LNCaP clone FGC (cell line): ENCODE data around the gene REXO1.
A peak's percentile ranks its signal among the peaks of the same experiment; 100 is the strongest.

ENCODE experiments used
- DNase-seq: peaks from one replicate; pipeline ENCODE4 v3.0.0-alpha.2; 2011; ENCODE audit warnings: low read depth
- H3K4me3 ChIP-seq: 2 replicates; pipeline ENCODE4 v1.5.1; 2011; ENCODE audit warnings: mild to moderate bottlenecking, low read depth, low read length, control low read depth
- TF ChIP-seq, protein P1 (sequence below): IDR thresholded peaks from 2 replicates; pipeline ENCODE4 v1.5.1; 2012; ENCODE audit warnings: mild to moderate bottlenecking; ENCODE audit not compliant: control insufficient read depth, insufficient read depth; ENCODE audit errors: extremely low read depth

The REXO1 gene

GRCh38 chr19:1830978-1831377, 17.3 kb downstream of the REXO1 start:
- TF ChIP-seq, protein P1, sequence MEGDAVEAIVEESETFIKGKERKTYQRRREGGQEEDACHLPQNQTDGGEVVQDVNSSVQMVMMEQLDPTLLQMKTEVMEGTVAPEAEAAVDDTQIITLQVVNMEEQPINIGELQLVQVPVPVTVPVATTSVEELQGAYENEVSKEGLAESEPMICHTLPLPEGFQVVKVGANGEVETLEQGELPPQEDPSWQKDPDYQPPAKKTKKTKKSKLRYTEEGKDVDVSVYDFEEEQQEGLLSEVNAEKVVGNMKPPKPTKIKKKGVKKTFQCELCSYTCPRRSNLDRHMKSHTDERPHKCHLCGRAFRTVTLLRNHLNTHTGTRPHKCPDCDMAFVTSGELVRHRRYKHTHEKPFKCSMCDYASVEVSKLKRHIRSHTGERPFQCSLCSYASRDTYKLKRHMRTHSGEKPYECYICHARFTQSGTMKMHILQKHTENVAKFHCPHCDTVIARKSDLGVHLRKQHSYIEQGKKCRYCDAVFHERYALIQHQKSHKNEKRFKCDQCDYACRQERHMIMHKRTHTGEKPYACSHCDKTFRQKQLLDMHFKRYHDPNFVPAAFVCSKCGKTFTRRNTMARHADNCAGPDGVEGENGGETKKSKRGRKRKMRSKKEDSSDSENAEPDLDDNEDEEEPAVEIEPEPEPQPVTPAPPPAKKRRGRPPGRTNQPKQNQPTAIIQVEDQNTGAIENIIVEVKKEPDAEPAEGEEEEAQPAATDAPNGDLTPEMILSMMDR = no peak
- DNase-seq = no peak

GRCh38 chr19:1830568-1830967, 17.7 kb downstream of the REXO1 start:
- TF ChIP-seq, protein P1 = no peak
- no peak overlapping the region for H3K4me3 ChIP-seq
- DNase-seq = no peak

More at GRCh38 chr19:1830978-1831377, 17.3 kb downstream of the REXO1 start:
- H3K4me3 ChIP-seq = no peak overlapping the region

DNA sequence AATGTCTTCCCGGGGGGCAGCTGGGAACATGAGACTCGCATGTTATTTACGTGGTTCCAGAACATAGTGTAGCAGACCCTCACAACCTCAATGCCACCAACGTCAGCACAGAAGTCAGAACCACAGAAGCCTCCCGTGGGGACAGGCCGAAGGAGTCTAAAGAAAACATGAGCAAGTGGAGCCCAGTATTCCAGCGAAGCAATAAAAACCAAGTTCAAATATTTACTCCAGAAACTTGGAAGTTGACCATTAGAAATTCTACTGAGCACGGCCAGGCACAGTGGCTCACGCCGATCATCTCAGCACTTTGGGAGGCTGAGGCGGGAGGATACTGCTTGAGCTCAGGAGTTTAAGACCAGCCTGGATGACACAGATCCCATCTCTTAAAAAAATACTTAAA, 18.3 kb downstream of the REXO1 start:
- TF ChIP-seq, protein P1 = no peak
- H3K4me3 ChIP-seq = no peak overlapping the region
- peak; percentile 80 for DNase-seq

DNA sequence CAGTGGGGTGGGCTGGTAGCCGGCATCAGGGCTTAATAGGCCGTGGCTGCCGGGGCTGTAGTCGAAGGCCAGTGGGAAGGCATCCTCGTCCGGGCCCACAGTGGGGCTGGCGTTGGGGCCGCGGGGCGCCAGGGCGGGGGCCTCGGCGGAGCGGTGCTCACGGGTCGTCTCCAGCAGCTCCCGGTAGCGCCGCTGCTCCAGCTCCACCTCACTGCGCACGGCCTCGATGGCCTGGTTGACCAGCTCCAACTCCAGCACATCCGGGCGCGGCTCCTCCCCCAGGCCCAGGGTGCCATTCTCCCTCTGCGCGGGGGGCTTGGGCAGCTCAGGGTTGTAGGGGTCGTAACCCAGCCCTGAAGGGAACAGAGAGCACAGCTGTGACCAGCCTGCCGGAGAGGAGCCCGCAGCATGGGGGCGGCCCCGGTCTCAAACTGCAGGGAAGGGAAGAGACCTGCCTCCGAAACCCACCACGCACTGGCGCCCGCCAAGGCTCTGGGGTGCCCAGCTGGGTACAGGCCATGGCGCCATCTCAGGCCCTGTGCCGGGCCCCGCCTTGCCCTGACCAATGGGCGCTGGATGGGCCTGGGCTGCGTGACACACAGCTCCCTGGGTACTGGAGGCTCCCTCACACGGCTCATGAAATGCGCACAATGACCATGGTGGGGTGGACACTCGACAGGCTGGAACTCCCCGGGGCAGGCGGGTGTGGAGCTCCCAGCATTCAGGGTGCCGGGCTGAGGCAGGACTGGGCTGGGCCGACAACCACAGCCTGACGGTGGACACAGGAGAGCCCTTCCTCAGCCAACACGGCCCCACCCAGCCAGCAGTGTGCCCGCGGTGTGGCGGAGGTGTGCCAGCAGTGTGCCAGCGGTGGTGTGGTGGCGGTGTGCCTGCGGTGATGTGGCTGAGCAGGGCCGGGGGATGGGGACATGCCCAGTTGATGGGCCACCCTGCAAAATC, 19.7 kb downstream of the REXO1 start:
- H3K4me3 ChIP-seq = no peak overlapping the region
- DNase-seq = no peak
- TF ChIP-seq, protein P1 = no peak

DNA sequence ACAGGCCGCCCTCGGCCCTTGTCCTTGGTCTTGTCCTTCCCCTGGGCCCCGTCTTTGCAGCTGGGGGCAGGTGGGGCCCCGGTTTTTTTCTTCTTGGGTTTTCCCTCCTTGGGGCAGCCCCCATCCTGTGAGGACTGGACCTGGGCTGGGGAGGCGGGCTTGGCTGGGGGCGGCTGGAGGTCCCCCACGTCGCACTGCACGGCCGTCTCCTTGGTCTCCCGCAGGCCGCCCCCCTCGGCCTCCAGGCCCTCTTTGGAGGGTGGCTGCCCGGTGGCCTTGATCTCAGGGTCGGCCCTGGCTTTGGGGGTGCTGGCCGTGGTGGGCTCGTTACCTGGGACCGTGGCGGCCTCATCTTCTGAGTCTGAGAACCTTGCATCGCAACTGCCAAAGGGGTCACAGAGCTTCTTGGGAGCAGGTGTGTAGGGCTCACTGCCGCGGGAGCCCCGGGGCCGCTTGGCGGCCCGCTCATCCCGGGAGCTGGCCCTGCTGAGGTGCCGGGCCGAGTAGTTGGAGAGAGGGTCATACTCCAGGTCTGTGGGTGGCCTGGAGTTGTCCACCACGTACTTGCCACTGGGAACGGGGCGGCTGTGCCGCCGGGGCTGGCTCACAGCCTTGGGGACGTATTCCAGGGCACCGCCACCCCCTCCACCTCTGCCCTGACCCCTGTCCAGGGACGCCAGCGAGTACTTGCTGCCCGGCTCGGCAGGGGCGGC, 20.6 kb downstream of the REXO1 start:
- TF ChIP-seq, protein P1 = no peak
- DNase-seq = no peak
- H3K4me3 ChIP-seq = no peak overlapping the region

GRCh38 chr19:1826557-1827521, 21.4 kb downstream of the REXO1 start:
- TF ChIP-seq, protein P1 = no peak
- no peak for DNase-seq
- H3K4me3 ChIP-seq = no peak overlapping the region
